ENCODE measurements around the gene MSH3.

GRCh38 chr5:80653502-80653901 is 950 bp upstream of the MSH3 start:
- TF ChIP-seq CTCF (tag by site-specific recombination; IDR thresholded peaks at IDR 0.05) = no peak
- TF ChIP-seq ZNF366 (tag by site-specific recombination; conservative IDR thresholded peaks at IDR 0.05) = no peak
- TF ChIP-seq KLF7 (tag by site-specific recombination; IDR thresholded peaks at IDR 0.05; ENCODE audit: borderline replicate concordance) = no peak
- no peak for TF ChIP-seq WT1 (tag by site-specific recombination; IDR thresholded peaks at IDR 0.05)
- TF ChIP-seq ZNF174 (tag by site-specific recombination; IDR thresholded peaks at IDR 0.05) = no peak
- no peak for TF ChIP-seq IKZF3 (tag by site-specific recombination; IDR thresholded peaks at IDR 0.05)
- TF ChIP-seq ZNF701 (tag by site-specific recombination; IDR thresholded peaks at IDR 0.05) = no peak
- TF ChIP-seq YY1 (tag by site-specific recombination; IDR thresholded peaks at IDR 0.05) = no peak
- no peak for TF ChIP-seq ZNF362 (tag by site-specific recombination; IDR thresholded peaks at IDR 0.05)
- TF ChIP-seq SETDB1 (IDR thresholded peaks at IDR 0.05; ENCODE audit: insufficient read length, low read length) = no peak
- TF ChIP-seq KLF17 (tag by site-specific recombination; IDR thresholded peaks at IDR 0.05) = no peak
- no peak for TF ChIP-seq ZNF677 (tag by site-specific recombination; IDR thresholded peaks at IDR 0.05)
- TF ChIP-seq ZNF629 (tag by site-specific recombination; IDR thresholded peaks at IDR 0.05) = no peak

Measured in HEK293 (cell line).